Adipocyte (in vitro differentiated cells): ENCODE results near the gene B3GNT5.
"Not testable (repeated sequence)": the region's sequence is repeated elsewhere in the genome, so short reads cannot be mapped to it uniquely, and the experiment has no call there.

ENCODE experiments used
- DNase-seq: peaks from one replicate; pipeline ENCODE4 v3.0.0-alpha.2; 2015; ENCODE audit warnings: low read depth
- H3K27me3 ChIP-seq: replicated peaks from 2 replicates; pipeline ENCODE4 v1.7.0; 2013; ENCODE audit warnings: mild to moderate bottlenecking, low read length, moderate library complexity; ENCODE audit not compliant: control insufficient read depth, insufficient read depth
- H3K36me3 ChIP-seq: 2 replicates; pipeline ENCODE4 v1.7.0; 2013; ENCODE audit warnings: low read length, mild to moderate bottlenecking, moderate library complexity; ENCODE audit not compliant: control insufficient read depth, insufficient read depth, severe bottlenecking
- H3K4me1 ChIP-seq: 2 replicates; pipeline ENCODE4 v1.7.0; 2013; ENCODE audit warnings: mild to moderate bottlenecking, low read length, moderate library complexity; ENCODE audit not compliant: control insufficient read depth, insufficient read depth
- H3K4me3 ChIP-seq: 2 replicates; pipeline ENCODE4 v1.7.0; 2013; ENCODE audit warnings: mild to moderate bottlenecking, low read length, moderate library complexity
- H3K9ac ChIP-seq: 2 replicates; pipeline ENCODE4 v1.7.0; 2013; ENCODE audit warnings: mild to moderate bottlenecking, low read length, moderate library complexity
- H3K9me3 ChIP-seq: 2 replicates; pipeline ENCODE4 v1.7.0; 2013; ENCODE audit warnings: mild to moderate bottlenecking, low read length, moderate library complexity; ENCODE audit not compliant: control insufficient read depth

The B3GNT5 gene

DNA sequence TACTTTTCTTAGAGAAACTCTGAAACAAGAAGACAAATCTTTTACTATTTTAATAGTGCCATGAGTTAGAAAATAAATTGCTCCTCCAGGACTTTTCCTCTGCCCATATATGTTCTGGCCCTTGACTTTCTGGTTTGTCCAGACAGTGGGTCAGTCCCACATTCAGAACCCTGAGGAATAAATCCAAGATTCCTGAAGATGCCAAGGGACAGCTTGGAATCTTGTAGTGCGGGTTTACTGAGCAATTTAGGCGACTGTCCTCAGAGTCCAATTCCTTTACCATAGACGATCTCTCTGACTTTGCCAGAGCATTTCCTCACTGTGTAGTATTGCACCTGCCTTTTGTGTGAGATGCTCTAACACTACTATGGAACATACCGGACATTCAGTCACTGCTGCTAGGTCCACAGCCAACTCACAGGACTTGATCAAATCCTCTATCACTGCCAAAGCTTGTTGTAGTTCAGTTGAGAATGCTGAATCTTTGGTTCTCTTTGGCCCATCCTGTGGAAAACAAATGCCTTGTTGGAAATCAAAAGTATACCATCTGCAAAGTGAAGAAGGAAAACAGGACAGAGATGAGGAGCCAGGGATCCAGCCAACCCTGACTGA, 37.4 kb upstream of the B3GNT5 start:
- Histone ChIP-seq H3K9ac (no peak overlapping the region), H3K27me3 (peaks cover 22% of the 10 kb centered on the region), H3K36me3 (no peaks in the 10 kb centered on the region), H3K9me3 (no peaks in the 10 kb centered on the region), H3K4me3 (no peak overlapping the region), H3K4me1 (no peaks in the 10 kb centered on the region)
- no peak for DNase-seq

DNA sequence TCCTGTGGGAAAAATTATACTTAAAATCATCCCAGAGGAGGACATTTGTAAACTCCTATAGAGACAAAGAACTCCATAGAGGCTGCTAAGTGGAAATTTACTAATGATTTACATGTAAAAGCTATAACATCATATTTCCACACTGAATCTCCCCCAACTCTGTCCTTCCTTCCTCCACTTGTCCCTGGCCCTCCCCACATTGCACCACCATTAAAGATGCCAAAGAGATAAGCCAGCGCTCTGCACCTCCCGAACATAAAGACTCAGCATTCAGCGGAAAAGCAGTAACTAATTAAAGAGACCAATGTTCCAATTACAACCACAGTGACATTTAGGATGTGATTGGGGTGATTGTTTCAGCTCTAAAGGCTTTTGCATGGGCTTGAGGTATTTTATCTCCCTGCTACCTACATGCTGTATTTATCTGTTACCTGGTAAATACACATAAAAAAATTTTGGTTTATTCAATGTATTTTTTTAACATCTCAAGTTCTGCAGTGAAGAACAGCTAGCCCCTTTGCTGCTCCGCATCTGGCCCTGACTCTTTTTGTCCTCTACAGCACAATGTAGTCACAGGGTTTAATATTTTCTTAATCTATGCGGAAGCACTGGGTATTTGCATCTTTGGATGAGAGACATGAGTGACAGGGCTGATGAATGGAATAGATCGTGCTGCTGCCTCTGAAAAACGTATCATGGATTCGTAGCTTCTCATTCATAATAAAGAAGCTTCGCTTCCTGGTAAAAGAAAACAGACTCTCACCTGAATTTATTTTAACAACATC, 35.3 kb upstream of the B3GNT5 start:
- DNase-seq: no peak
- Histone ChIP-seq H3K27me3 (peaks cover 15% of the 10 kb centered on the region), H3K4me3 (no peak overlapping the region), H3K9me3 (no peaks in the 10 kb centered on the region), H3K4me1 (no peaks in the 10 kb centered on the region), H3K9ac (no peak overlapping the region), H3K36me3 (no peaks in the 10 kb centered on the region)

DNA sequence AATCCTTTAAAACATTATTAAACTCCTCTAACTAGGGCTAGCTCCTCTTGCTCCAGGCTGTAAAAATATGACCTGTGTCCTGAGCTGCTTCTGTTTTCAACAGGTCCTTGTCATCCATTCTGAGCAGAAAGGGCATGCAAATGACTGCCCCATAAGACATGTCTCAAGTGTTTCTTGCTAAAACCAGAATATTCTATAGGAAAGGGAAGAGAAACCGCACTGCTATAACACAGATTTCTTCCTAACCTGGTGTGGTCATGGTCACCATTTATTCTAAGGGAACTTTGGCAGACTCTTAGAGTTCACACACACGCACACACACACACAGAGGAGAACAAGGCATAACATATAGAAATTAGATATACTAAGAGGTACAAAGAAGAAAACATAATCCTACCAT, 34.2 kb upstream of the B3GNT5 start:
- no peaks in the 10 kb centered on the region for H3K4me1 ChIP-seq
- H3K27me3 ChIP-seq: peaks cover 21% of the 10 kb centered on the region
- H3K9me3 ChIP-seq: no peaks in the 10 kb centered on the region
- no peak overlapping the region for H3K4me3 ChIP-seq
- H3K9ac ChIP-seq: no peak overlapping the region
- DNase-seq: no peak
- H3K36me3 ChIP-seq: no peaks in the 10 kb centered on the region

DNA sequence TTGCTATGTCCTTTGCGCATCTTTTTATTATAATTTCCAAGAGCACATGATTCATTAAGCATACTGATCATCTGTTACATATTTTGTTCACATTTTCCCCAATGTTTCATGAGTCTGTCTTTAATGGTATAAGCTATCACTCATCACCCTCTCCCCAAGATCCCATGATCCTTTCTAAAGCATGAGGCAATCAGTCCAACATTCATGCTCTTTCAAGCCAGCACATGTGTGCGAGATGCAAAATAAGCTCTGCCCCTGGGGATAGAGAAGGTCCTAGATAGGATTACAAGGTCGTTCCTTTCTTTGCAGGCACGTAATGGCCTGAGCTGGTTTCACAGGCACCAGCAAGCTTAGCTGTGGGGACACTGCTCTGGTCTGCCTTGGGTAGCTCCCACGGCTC, 32.2 kb upstream of the B3GNT5 start:
- Histone ChIP-seq H3K4me1 (no peaks in the 10 kb centered on the region), H3K4me3 (no peak overlapping the region), H3K9me3 (no peaks in the 10 kb centered on the region), H3K36me3 (no peaks in the 10 kb centered on the region), H3K9ac (no peak overlapping the region), H3K27me3 (peaks cover 19% of the 10 kb centered on the region)
- DNase-seq: no peak

DNA sequence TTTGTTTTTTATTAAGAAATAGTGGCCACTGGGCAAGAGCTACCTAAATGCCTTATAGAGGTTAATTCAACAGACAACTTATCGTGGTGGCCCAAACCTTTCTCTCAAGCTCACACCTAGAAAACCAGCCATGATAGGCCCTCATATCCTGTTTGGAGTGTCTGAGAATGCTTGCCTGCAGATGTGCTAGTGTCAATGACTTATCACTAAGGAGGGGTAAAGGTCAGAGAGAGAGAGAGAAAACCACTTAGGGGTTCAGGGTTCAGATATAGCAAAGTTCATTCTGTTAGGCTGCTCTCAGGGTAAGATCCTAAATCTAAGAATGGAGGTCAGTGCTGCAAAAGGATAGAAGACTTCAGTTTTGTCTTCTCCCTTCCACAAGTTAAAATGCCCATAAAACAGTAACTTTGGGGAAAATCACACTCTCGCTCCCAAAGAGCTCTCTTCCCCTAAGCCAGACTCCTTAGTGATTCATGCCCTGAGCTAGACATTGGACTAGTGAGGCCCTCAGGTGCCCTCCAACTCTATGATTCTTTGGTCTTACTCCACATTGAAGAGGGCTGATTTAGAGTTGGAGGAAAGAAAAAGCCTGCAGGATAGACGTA, 30.3 kb upstream of the B3GNT5 start:
- no peaks in the 10 kb centered on the region for H3K4me1 ChIP-seq
- no peak overlapping the region for H3K4me3 ChIP-seq
- peaks cover 14% of the 10 kb centered on the region for H3K27me3 ChIP-seq
- DNase-seq: no peak
- H3K9ac ChIP-seq: no peak overlapping the region
- H3K36me3 ChIP-seq: no peaks in the 10 kb centered on the region
- no peaks in the 10 kb centered on the region for H3K9me3 ChIP-seq

DNA sequence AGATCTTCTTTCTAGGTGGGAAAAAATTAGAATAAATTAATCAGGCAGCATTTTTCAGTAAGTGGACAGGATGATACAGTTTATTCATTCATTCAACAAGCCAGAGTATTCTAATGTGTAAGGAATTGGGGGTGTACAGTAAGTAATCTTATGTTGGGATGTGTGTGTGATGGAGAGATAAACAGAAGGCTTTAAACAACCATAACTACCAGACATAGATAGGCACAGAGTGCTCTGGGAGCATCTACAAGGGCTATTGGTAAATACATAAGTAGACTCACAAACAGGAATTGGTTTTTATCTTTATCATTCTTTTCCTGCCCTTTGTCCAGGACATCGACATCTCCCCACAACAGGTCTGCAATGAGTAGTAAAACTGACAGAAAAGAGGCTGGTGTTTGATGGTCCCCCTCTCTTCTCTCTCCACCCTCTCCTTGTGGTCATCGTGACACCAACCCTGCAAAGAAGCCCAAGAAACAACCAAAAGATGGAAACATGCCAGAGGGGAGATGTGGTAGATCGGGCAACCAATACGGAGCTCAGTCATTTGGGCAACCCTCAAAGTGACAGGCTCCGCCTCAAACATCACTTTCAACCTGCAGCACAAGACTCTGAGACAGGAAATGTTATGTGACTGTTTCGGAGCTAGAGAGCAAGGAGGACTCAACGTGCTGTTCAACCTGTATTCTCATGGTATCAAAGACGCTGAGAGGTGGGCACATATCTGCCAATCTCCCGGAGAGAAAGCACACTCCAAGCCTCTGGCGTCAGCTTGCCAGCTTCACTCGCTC, 28.7 kb upstream of the B3GNT5 start:
- Histone ChIP-seq H3K4me1 (no peaks in the 10 kb centered on the region), H3K36me3 (no peaks in the 10 kb centered on the region), H3K9me3 (no peaks in the 10 kb centered on the region), H3K4me3 (no peak overlapping the region), H3K27me3 (peaks cover 11% of the 10 kb centered on the region), H3K9ac (no peak overlapping the region)
- no peak for DNase-seq

DNA sequence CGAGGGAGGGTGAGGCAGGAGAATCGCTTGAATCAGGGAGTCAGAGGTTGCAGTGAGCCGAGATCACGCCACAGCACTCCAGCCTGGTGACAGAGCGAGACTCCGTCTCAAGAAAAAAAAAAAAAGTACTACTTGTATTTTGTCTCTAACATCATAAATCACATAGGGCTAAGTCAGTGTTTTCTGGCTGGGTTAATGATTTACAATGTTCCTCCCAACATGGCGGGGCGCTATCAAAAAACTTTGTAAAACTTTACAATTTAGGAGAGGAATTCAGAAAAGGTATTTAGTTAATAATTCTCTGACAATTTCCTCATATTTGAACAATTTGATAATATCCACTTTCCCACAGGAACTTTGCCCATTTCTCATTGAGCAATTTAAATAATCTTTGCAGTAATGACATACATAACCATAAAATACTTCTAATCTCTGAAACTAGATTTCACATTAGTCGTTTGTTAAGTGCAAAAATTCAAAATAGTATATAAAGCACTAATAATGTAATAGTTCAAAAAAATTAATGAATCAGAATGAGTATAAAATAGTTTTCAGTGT, 26.6 kb upstream of the B3GNT5 start:
- DNase-seq: no peak
- peaks cover 12% of the 10 kb centered on the region for H3K27me3 ChIP-seq
- H3K9ac ChIP-seq: no peak overlapping the region
- H3K36me3 ChIP-seq: no peaks in the 10 kb centered on the region
- no peaks in the 10 kb centered on the region for H3K4me1 ChIP-seq
- no peaks in the 10 kb centered on the region for H3K9me3 ChIP-seq
- H3K4me3 ChIP-seq: no peak overlapping the region

DNA sequence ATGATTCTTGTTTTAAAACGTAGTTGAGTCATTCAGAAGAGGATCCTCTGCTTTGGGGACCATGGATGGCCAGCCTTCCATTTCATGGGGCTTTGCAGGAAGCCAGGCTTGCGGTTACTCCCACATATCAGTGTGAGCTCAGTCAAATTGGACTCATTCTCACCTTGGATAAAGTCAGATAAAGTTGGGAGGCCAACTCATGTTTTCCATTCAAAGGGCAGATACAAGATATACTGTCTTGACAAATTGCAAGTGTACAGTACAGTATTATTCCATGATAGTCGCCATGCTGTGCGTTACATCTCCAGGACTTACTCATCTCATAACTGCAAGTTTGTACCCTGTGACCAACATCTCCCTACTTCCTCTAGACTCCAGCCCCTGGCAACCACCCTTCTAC, 25.5 kb upstream of the B3GNT5 start:
- H3K4me3 ChIP-seq: no peak overlapping the region
- H3K9ac ChIP-seq: no peak overlapping the region
- no peaks in the 10 kb centered on the region for H3K9me3 ChIP-seq
- H3K4me1 ChIP-seq: no peaks in the 10 kb centered on the region
- DNase-seq: no peak
- H3K27me3 ChIP-seq: peaks cover 12% of the 10 kb centered on the region
- H3K36me3 ChIP-seq: no peaks in the 10 kb centered on the region

DNA sequence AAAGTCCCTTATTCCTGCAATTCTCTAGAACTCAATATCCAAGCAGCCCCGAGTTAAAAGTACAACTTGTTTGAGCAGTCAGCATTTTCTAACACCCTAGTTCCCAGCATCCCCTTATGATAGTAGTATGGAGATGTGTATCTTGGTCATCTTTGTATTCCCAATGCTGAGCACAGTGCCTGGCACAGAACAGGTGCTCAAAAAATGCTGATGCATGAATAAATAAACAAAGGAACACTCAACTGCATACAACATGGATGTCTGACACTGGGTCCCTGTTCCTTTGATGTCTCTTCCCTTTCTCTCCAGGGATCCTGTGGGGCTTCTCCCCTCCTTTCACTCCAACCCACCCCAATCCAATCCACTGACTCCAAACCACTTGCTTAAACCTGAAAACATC, 23.9 kb upstream of the B3GNT5 start:
- Histone ChIP-seq H3K9ac (no peak overlapping the region), H3K36me3 (no peaks in the 10 kb centered on the region), H3K27me3 (peaks cover 7% of the 10 kb centered on the region), H3K4me1 (no peaks in the 10 kb centered on the region), H3K4me3 (no peak overlapping the region), H3K9me3 (no peaks in the 10 kb centered on the region)
- DNase-seq: no peak

DNA sequence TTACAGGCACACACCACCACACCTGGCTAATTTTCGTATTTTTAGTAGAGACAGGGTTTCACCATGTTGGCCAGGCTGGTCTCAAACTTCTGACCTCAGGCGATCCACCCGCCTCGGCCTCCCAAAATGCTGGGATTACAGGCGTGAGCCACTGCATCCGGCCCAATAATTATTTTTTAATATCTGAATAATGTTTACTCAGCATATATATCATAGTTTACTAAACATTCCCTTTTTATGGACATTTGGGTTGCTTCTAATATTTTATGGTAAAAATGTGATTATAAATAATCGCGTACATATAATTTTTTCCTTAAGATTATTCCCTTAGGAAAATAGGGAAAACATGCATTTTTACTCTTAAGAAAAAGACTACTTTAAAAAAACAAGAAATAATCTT, 22.8 kb upstream of the B3GNT5 start:
- H3K27me3 ChIP-seq, H3K4me1 ChIP-seq, H3K36me3 ChIP-seq, H3K4me3 ChIP-seq, H3K9ac ChIP-seq, DNase-seq, H3K9me3 ChIP-seq: not testable (repeated sequence)

DNA sequence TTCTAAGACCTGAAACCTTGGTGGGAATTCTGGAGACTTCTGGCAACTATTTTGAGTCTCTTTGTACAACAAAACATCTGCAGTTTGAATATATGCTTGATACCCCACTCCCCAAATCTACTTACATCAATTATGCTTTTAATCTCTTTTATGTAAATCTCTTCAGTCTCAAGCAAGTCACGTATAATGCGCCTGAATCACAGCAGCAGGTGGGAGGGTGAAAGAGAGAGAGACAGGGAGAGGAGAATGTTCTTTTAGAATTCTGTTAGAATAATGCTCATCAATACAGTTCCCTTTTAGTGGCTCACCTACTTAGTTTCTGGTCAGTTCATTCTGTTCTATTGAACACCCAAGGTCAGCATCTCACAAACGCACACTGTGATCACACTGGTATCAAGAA, 22.2 kb upstream of the B3GNT5 start:
- DNase-seq: no peak
- no peaks in the 10 kb centered on the region for H3K36me3 ChIP-seq
- no peaks in the 10 kb centered on the region for H3K9me3 ChIP-seq
- no peak overlapping the region for H3K9ac ChIP-seq
- peaks cover 7% of the 10 kb centered on the region for H3K27me3 ChIP-seq
- no peak overlapping the region for H3K4me3 ChIP-seq
- no peaks in the 10 kb centered on the region for H3K4me1 ChIP-seq
